Stimulated activated naive CD4-positive, alpha-beta T cell (primary cell): ENCODE measurements around the gene MADD.
"Not testable (repeated sequence)": the region's sequence is repeated elsewhere in the genome, so short reads cannot be mapped to it uniquely, and the experiment has no call there.

Experiments
- DNase-seq, 6 experiments: peaks; one replicate each; lab custom pipeline; 2025; lab: John Stamatoyannopoulos, UW

MADD gene

GRCh38 chr11:47318166-47318565 is 48.2 kb downstream of the MADD start:
- no peak for DNase-seq

- DNase-seq, result no peak
Measured at GRCh38 chr11:47324520-47324919, 54.6 kb downstream of the MADD start.

- no peak for DNase-seq
Measured at GRCh38 chr11:47325271-47326041, 55.5 kb downstream of the MADD start.

GRCh38 chr11:47326198-47326597 is 56.3 kb downstream of the MADD start:
- no peak for DNase-seq

- no peak for DNase-seq
Measured at GRCh38 chr11:47327025-47327424, 57.1 kb downstream of the MADD start.

- no peak for DNase-seq
Measured at GRCh38 chr11:47327949-47328348, 58.0 kb downstream of the MADD start.

- DNase-seq, result no peak
Measured at GRCh38 chr11:47328449-47329390, 58.8 kb downstream of the MADD start.

- DNase-seq, result no peak
Measured at GRCh38 chr11:47329431-47329986, 59.6 kb downstream of the MADD start.

- DNase-seq, result no peak
Measured at GRCh38 chr11:47329987-47330931, 60.3 kb downstream of the MADD start.

- no peak for DNase-seq
Measured at GRCh38 chr11:47331454-47332302, 61.7 kb downstream of the MADD start.

- no peak for DNase-seq
Measured at GRCh38 chr11:47332303-47332711, 62.4 kb downstream of the MADD start.

- no peak for DNase-seq
Measured at GRCh38 chr11:47332791-47333525, 63.0 kb downstream of the MADD start.

GRCh38 chr11:47333526-47333845 is 63.6 kb downstream of the MADD start:
- DNase-seq, result no peak

- no peak for DNase-seq
Measured at GRCh38 chr11:47333886-47334443, 64.0 kb downstream of the MADD start.

GRCh38 chr11:47334699-47335411 is 64.9 kb downstream of the MADD start:
- not testable (repeated sequence) for DNase-seq

GRCh38 chr11:47335733-47336132 is 65.8 kb downstream of the MADD start:
- DNase-seq, result no peak

- no peak for DNase-seq
Measured at GRCh38 chr11:47336595-47336994, 66.7 kb downstream of the MADD start.

- DNase-seq, result no peak
Measured at GRCh38 chr11:47337229-47337924, 67.4 kb downstream of the MADD start.
